Effector memory CD4-positive, alpha-beta T cell (primary cell): ENCODE results near the gene ZNF823.
"Not testable (repeated sequence)": the region's sequence is repeated elsewhere in the genome, so short reads cannot be mapped to it uniquely, and the experiment has no call there.

Experiments
- DNase-seq, 3 donors: peaks; one replicate each; pipeline ENCODE4 v3.0.0-alpha.2; 2020
- H3K27ac ChIP-seq: 2 replicates; pipeline ENCODE4 v1.7.0; 2013; ENCODE audit warnings: mild to moderate bottlenecking, low read length, moderate library complexity; ENCODE audit not compliant: insufficient read depth, poor library complexity, severe bottlenecking
- H3K27me3 ChIP-seq: replicated peaks from 2 replicates; pipeline ENCODE4 v1.7.0; 2013; ENCODE audit warnings: mild to moderate bottlenecking, low read length; ENCODE audit not compliant: insufficient read depth, control insufficient read depth, poor library complexity, severe bottlenecking
- H3K36me3 ChIP-seq: 2 replicates; pipeline ENCODE4 v1.7.0; 2013; ENCODE audit warnings: mild to moderate bottlenecking, low read length, moderate library complexity; ENCODE audit not compliant: control insufficient read depth, insufficient read depth
- H3K4me1 ChIP-seq: 2 replicates; pipeline ENCODE4 v1.7.0; 2013; ENCODE audit warnings: low read length, mild to moderate bottlenecking; ENCODE audit not compliant: control insufficient read depth, insufficient read depth, poor library complexity, severe bottlenecking
- H3K4me3 ChIP-seq: 2 replicates; pipeline ENCODE4 v1.7.0; 2013; ENCODE audit warnings: low read length, low read depth, mild to moderate bottlenecking; ENCODE audit not compliant: insufficient read depth, poor library complexity, severe bottlenecking
- H3K9me3 ChIP-seq: 2 replicates; pipeline ENCODE4 v1.7.0; 2013; ENCODE audit warnings: mild to moderate bottlenecking, low read length, moderate library complexity; ENCODE audit not compliant: control insufficient read depth

ZNF823 gene

DNA sequence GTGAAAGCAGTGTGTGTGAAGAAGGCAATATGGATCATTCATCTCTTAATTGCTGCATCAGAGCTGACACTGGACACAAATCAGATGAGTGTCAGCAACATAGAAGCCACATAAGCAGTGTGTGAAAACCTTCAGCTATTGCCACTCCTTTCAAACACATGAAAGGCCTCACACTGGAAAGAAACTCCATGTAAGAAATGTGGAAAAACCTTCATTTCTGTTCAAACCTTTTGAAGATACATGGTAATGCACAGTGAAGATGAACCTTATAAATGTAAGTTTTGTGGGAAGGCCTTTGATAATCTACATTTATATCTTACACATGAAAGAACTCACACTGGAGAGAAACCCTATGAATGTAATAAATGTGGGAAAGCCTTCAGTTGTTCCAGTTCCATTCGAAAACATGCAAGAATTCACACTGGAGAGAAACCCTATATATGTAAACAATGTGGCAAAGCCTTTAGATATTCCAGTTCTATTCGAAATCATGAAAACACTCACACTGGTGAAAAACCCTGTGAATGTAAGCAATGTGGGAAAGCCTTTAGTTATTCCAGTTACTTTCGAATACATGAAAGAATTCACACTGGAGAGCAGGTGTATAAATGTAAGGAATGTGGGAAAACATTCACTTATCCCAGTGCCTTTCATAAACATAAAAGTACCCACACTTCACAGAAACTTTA lies 53.6 kb downstream of the ZNF823 start:
- Histone ChIP-seq H3K4me1 (no peaks in the 10 kb centered on the region), H3K27me3 (no peaks in the 10 kb centered on the region), H3K4me3 (no peak overlapping the region), H3K9me3 (peaks cover 10% of the 10 kb centered on the region), H3K27ac (no peak overlapping the region), H3K36me3 (no peaks in the 10 kb centered on the region)
- no peak for DNase-seq

DNA sequence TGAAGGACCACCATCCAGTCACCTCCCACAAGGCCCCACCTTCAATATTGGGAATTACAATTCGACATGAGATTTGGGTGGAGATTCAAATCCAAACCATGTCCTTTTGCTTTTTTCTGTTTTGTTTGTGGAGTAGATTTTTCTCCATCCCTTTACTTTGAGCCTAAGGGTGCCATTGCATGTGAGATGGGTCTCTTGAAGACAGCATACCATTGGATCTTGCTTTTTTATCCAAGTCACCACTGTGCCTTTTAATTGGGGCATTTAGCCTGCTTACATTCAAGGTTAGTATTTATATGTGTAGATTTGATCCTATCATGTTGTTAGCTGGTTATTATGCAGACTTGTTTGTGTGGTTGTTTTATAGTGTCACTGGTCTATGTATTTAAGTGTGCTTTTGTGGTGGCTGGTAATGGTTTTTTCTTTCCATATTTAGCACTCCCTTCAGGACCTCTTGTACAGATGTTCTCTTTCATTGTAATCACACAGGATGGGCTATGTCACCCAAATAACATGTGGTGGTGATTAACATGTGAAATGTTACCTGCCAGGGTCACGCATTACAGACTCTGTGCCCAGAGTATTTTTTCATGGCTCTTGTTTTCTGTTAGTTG lies 58.0 kb downstream of the ZNF823 start:
- Histone ChIP-seq H3K36me3 (no peaks in the 10 kb centered on the region), H3K27ac (no peak overlapping the region), H3K4me1 (no peaks in the 10 kb centered on the region), H3K4me3 (no peak overlapping the region), H3K27me3 (no peaks in the 10 kb centered on the region), H3K9me3 (peaks cover 14% of the 10 kb centered on the region)
- no peak for DNase-seq

DNA sequence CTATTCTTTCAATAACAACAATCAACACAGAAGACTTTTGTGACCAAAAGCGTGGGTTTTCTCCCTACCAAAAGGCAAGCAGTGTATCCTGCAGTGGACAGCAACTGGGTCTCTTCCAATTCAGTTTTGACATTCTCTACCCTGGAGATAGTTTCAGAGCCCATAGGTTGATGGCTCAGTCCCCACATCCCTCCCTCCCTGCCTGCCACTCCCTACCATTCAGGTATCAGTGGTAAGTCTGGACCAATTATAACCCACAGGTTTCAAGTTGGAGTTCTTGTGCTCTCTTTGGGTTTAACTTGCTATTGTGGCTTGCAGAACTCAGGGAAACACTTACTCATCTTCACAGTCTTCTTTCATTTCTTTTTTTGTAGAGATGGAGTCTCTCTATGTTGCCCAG lies 60.2 kb downstream of the ZNF823 start:
- no peak overlapping the region for H3K4me3 ChIP-seq
- DNase-seq: no peak
- peaks cover 9% of the 10 kb centered on the region for H3K27me3 ChIP-seq
- H3K36me3 ChIP-seq: no peaks in the 10 kb centered on the region
- peaks cover 5% of the 10 kb centered on the region for H3K4me1 ChIP-seq
- no peak overlapping the region for H3K27ac ChIP-seq
- peaks cover 9% of the 10 kb centered on the region for H3K9me3 ChIP-seq

DNA sequence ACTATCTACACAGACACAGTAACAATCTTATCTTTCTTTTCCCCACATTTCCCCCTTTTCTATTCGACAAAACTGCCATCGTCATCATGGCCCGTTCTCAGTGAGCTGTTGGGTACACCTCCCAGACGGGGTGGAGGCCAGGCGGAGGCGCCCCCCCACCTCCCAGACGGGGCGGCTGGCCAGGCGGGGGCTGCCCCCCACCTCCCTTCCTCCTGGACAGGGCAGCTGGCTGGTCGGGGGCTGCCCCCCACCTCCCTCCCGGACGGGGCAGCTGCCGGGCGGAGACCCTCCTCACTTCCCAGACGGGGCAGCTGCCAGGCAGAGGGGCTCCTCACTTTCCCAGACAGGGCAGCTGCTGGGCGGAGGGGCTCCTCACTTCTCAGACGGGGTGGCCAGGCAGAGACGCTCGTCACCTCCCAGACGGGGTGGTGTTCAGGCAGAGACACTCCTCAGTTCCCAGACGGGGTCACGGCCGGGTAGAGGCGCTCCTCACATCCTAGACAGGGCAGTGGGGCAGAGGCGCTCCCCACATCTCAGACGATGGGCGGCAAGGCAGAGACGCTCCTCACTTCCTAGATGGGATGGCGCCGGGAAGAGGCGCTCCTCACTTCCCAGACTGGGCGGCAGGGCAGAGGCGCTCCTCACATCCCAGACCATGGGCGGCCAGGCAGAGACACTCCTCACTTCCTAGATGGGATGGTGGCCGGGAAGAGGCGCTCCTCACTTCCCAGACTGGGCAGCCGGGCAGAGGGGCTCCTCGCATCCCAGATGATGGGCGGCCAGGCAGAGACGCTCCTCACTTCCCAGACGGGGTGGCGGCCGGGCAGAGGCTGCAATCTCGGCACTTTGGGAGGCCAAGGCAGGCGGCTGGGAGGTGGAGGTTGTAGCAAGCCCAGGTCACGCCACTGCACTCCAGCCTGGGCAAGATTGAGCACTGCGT lies 61.8 kb downstream of the ZNF823 start:
- not testable (repeated sequence) for H3K27ac ChIP-seq, H3K4me1 ChIP-seq, DNase-seq, H3K27me3 ChIP-seq, H3K4me3 ChIP-seq, H3K36me3 ChIP-seq, H3K9me3 ChIP-seq

DNA sequence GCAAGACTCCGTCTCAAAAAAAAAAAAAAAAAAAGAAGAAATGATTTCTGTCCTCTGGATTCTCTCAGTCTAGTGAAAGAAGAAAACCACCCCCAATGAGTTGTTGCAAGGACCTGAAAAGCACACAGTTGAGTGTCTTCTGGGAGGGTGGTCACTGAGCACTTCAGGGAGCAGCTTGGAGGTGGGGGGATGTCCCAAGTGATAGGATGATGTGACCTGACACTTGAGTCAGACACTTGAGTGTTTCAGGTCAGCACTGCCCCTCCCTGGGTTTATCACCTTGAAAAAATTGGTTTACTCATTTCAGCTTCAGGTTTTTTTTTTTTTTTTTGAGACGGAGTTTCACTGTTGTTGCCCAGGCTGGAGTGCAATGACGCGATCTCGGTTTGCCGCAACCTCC lies 63.2 kb downstream of the ZNF823 start:
- Histone ChIP-seq H3K27me3 (peaks cover 9% of the 10 kb centered on the region), H3K36me3 (no peaks in the 10 kb centered on the region), H3K4me3 (no peak overlapping the region), H3K4me1 (peaks cover 5% of the 10 kb centered on the region), H3K27ac (no peak overlapping the region), H3K9me3 (peaks cover 8% of the 10 kb centered on the region)
- no peak for DNase-seq

DNA sequence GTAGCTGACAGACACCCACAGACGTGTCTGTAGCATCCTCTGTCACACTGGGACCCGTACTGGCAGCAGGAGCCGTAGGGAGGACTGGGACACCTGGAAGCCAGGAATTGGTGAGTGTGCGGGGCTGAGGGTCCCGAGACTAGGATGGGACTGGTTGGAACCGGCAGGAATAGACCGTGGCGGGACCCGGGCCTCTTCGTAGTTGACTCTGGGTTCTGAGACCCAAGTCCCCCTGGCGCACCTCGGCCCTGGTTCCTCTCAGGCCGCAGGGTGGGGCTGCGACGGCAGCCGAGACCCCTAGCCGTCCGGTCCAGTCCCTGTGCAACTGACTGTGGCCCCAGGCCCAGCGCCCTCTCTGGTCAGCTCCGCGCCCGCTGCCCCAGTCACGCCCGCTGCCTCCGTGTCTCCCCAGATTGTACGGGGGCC lies 64.7 kb downstream of the ZNF823 start:
- H3K27ac ChIP-seq: no peak overlapping the region
- no peak overlapping the region for H3K4me3 ChIP-seq
- H3K9me3 ChIP-seq: no peaks in the 10 kb centered on the region
- peaks cover 9% of the 10 kb centered on the region for H3K27me3 ChIP-seq
- peaks cover 5% of the 10 kb centered on the region for H3K4me1 ChIP-seq
- DNase-seq: no peak
- no peaks in the 10 kb centered on the region for H3K36me3 ChIP-seq

DNA sequence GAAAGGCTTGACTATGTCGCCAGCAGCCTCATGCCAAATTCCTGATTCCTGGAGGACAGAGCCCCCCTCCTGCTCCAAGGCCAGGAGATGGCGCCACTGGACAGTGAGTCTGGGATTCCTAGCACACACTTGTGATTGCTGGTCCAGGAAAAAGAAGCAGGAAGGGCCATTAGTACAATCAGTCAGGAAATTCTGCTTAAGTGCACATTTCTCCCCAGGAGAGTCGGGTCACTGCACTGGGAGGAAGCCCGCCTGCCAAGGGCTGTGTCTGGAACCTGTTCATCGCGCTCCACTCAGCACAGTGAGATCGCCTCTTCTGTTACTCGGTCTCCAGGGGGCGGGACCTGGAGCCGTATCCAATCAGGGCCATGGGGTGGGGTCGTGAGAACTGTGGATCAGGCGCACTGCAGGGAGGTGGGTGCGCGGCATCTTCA lies 65.1 kb downstream of the ZNF823 start:
- no peak for DNase-seq
- Histone ChIP-seq H3K27me3 (peaks cover 9% of the 10 kb centered on the region), H3K9me3 (no peaks in the 10 kb centered on the region), H3K4me3 (no peak overlapping the region), H3K4me1 (peaks cover 5% of the 10 kb centered on the region), H3K36me3 (no peaks in the 10 kb centered on the region), H3K27ac (no peak overlapping the region)
